ENCODE measurements around the gene JMJD6.
"Not testable (repeated sequence)": the region's sequence is repeated elsewhere in the genome, so short reads cannot be mapped to it uniquely, and the experiment has no call there.

The JMJD6 gene

DNA sequence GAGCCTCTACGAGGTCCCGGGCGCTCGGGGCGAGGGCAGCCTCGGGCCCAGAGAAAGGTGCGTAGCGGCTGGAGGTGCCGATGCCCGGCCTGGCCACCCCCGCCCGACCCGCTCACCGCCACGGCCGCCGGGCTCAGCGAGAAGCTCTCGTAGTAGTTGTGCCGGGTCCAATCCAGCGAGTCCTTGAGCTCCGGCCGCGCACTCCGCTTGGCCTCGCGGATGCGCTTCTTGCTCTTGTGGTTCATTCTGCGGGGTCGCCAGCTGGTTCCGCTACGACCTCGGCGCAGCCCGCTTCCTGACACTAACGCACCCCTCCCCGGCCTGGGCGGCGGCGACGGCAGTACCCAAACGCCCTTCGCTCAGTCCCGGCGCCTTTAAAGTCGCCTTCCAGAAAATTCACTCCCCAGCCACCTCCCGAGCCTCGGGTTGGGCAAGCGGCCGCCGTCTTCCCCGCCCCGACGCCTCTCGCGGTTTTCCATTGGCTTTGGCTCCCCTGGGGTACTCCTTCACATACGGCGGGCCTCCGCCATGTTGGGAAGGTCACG lies at the start of gene JMJD6:
Gene JMJD6, minus strand, starts transcription at position 376 of the 545 bp plus-strand sequence. Its CDS starts 131 bp downstream, at position 245.
- DNase-seq: peak; percentile 92 to 97

DNA sequence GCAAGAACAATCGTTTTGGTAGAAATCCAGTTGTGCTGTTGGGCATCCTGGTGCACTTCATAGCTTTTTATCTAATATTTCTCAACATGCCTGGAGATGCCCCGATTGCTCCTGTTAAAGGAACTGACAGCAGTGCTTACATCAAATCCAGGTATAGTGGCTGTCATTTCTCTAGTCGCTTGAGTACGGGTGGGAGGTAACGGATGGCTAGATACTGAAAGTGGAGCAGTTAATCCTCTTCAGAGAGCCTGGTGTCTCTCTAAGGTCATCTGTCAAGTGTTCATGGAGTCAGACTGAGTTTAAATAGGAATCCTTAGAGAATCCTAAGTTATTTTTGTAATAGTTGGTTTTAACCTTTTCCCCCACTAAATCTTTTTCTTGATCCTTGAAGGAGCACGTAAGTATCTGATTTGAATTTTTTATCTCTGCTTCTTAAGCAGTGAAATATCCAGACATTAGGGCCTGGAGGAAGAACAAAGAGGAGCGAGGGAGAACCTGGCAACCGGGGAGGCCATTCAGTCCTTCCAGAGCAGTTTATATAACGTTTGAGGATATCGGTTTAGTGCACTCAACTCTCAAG lies 48.7 kb upstream of the JMJD6 start:
- DNase-seq: no peak

DNA sequence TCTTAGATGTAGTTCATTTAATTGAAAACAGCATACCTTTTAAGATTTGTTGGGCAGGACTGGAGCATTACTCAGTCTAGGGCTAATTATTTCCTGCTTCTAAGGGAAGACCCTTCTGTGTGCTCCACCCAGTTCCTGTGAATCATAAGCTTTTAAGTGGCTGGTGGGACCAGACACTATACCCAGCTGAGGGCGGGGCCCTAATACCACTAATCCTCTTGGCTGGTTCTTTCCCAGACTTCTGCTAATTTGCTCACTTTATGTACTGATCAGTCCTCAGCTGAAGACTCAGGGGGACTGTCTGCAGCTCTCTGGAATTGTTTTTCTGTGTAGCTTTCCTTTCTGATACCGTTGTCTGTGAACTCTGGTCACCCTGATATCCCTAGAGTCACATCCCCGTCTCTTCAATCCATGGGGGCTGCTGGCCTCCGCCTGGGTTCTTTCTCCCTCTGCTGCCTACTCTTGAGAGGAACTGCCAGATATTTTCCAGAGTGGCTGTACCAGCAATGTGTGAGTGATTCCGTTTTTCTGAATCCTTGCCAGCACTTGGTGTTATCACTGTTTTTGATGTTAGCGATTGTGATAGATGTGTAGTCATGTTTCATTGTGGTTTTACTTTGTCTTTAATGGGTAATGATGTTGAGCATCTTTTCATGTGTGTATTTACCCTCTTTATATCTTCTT lies 46.6 kb upstream of the JMJD6 start:
- no peak for DNase-seq

DNA sequence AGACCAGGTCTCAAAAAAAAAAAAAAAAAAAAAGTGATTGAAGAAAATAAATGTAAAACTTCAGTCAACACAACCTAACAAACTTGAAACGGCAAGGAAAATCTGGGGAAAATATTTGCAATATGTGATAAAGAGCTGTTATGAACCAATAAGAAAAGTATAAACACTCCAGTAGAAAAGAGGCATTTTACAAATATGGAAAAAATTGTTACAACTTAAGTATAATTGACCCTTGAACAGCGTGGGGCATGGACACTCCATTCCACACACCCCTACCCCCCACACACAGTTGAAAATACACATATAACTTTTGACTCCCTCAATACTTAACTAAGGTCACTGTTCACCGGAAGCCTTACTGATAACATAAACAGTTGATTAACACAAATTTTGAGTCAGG lies 32.2 kb upstream of the JMJD6 start:
- no peak for DNase-seq

DNA sequence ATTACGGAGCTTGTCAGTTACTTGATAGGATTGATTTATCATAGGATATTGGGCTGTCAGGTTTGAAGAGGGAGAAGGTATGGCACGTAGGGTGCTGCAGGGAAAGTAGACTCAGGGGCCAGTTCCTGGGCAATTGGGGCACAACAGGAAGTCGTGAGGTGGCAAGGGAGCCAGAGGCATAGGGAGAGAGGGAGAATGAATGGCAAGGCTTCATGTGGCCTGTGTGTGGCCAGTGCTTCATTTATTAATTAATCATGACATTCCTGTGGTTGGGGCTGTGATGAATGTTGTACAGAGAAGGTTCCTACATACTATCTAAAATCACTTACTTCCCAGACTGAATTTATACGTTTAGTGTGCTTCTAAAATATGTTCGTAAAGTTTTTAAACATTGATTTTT lies 30.9 kb upstream of the JMJD6 start:
- DNase-seq: no peak

DNA sequence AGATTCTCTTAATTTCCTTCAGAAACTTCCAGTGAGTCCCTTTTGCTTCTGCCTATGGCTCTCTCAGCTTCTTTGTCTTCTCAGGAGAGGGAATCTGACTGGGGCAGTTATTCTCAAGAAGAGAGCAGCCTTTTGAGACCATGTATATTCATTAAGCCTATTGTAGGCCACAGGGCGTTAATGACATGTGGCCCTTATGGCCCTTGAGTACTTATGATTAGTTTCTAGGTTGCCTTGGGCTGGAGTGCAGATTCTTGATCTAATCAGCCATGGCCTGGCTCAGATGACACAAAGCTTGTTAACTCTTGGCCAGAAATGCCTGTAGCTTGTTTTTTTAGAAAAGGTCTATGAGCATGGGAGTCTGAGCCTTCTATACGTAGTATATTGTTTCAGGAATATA lies 28.9 kb upstream of the JMJD6 start:
- no peak for DNase-seq

DNA sequence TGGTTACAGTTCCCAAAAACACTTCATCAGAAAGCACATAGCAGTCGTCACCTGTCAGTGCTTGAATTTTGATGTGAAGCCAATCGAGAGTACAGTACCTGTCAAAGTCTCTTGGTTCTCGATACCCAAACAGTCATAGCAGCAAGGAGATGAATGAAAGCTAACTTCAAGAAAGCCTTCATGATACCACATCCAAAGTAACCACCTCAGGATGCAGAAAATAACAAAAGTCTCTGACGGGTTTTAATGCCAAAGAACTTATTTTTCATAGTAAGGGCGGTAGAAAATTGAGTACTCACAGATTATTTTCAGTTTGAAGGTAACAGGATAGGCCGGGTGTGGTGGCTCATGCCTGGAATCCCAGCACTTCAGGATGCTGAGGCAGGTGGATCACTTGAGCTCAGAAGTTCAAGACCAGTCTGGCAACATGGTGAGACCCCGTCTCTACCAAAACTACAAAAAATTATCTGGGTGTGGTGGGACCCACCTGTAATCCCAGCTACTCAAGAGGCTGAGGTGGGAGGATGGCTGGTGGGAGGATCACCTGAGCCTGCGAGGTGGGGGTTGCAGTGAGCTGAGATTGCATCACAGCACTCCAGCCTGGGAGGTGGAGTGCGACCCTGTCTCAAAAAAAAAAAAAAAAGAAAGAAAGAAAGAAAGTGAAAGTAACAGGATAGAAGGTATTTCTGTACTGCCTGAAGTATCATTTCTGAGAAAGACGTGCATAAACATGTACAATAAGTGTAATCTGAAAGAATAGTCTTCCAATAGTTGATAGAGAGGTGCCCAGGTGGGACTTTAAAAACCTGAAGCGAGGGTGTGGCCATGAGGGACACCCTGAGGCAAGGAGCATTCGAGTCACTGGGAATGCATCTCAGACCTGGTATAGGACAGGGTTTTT lies 26.9 kb upstream of the JMJD6 start:
- no peak for DNase-seq

DNA sequence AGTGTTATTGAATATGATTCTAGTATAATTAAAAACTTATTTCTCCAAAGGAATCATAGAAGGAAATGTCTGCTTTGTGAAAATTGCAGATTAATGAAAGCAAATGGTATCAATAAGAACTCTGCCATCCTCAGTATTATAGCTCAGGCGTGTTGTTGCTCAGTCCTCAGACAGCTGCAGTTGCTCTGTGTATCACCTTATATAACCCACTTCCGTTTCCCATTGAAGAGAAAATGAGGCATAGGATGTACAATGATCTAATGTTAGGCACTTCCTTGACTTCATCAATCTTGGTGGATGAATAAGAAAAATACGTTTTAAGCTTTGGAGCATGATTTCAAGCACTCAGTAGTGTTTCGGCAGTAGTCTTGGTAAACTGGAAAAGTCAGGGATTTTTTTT lies 25.6 kb upstream of the JMJD6 start:
- no peak for DNase-seq

DNA sequence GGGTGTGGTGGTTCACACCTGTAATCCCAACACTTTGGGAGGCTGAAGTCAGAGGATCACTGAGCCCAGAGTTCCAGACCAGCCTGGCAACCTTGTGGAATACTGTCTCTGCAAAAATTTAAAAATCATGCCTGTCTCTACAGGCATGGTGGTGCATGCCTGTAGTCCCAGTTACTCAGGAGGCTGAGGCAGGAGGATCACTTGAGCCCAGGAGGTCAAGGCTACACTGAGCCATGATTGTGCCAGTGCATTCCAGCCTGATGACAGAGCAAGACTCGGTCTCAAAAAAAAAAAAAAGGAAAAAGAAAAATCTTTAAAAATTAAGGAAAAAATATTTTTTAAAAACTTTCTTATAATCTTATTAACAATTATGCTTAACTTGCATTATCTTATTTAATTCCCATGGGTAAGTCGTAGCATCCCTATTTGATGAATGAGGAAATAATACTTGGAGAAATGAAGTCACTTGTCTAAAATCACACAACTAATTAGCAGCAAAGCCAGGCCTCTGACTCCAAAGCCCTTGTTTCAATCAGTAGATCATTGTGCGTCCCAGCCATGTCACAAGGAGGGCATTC lies 25.1 kb upstream of the JMJD6 start:
- DNase-seq: no peak

DNA sequence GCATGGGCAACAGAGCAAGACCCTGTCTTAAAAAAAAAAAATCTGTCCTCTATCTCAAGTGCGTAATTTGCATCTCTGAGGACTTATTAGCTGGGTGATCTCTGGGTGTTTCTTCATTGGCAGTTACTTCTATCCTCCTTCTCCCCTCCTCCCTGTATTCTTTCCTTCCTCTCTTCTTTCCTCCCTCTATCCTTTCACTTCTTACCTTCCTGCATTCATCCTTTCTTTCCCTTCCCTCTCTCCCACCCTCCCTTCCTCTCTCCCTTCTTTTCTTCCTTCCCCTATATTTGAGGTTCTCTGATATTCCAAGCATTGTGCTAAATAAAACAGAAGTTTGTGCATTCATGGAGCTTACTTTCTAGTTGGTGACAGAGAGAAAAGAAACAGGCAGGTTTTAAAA lies 22.3 kb upstream of the JMJD6 start:
- no peak for DNase-seq

DNA sequence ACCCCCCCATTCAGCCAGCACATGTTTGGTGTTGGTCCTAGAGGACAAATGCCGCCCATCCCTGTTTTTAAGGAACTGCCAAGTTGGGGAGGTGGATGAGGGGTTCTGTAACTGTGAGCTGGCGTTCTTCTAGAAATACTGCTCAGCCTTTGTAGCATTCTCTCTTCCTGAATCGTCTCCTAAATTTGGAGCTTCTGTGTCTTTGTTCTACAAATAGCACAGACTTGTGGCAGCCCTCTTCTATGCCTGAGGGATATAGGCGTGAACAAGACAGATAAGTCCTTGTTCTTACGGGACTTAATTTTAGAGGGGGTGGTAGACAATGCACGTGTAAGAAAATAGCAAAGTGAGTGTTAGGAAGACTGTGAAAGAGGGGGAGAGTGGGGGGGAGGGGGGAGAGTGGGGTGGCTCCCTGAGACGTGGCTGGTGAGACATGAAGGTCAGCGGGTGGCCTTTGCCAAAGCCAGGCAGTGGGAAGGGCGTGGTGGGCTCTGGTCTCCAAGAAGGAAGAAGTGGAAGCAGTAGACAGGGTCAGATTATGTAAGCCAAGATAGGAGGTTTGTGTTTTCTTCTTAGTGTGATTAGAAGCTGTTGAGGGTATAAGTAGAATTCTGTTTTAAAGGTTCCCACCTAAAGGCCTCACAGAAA lies 21.4 kb upstream of the JMJD6 start:
- DNase-seq: no peak

DNA sequence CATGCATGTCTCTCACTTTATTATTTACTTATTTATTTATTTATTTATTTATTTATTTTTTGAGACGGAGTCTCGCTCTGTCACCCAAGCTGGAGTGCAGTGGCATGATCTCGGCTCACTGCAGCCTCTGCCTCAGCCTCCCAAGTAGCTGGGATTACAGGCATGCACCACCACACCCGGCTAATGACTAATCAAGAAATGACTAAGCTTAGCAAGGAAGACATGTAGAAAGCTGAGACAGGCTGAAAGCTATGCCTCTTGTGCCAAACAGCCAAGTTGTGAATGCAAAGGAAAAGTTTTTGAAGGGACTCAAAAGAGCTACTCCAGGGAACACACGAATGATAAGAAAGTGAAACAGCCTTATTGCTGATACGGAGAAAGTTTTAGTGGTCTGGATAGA lies 19.4 kb upstream of the JMJD6 start:
- not testable (repeated sequence) for DNase-seq

DNA sequence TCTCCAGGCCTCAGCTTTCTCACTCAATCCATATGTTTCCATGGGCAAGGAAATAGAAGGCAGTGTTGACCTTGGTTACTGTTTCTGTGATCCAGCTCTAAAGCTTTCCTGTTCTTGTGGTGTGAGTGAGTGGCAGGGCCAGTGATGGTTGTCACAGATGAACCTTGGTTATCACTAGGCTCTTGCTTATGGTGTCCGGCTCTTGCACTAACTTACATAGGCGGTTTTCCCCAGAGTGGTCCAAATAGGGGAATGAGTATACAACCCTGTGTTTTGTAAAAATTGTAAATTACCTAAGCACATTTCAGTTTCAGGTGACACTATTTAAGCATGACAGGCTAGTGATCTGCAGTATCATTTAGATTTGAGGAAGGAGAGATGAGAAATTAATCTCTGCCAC lies 18.3 kb upstream of the JMJD6 start:
- DNase-seq: no peak

DNA sequence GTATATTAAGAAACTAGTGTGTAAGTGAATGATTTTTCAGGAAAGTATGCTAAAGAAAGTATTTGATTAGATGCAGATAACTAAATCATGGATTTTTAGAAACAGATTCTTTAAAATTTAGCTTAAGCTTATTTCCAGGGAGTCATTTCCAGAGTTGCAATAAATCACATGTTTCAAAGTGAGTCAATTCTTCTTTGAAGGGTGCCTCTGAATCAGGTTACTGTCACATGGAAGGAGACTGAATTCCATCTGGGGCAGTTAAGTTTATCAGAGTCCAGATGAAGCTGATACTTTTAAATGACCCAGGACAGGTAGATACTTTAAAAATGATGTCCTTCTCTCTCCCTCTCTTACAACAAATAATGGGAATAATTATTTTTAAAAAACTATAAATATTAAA lies 16.6 kb upstream of the JMJD6 start:
- no peak for DNase-seq

DNA sequence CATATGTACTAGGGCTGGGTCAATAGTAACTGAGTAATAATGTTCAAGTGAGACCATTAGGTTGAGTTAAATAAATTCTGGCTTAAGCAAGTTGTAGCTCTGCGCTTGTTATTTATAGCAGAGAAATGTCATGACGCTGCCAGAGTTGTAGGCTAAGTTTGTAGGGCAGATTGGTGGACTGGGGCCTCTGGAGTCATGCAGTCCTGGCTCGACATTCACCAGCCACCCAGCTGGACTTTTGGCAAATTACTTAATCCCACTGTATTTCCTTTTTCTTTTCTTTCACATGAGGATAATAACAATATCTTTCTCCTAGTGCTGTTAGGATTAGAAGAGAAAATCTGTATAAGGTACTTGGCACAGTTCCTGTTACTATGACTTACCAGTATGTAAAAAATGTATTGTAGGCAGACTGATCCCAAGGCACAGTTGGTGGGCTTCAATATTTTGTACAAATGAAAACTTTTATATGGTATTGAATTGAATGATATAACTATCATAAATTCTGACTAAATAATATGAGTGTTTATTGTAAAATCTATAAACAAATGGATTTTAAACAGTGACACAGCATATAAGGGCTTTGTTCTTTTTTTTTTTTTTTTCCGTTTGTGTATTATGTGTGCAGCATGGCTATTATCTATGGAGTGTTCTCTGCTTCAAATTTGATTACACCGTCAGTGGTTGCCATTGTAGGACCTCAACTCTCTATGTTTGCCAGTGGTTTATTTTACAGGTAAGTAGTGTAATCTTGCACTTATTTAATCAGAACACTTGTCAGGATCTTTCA lies 14.1 kb upstream of the JMJD6 start:
- DNase-seq: peak in 1 of 2 experiments; percentile 31

DNA sequence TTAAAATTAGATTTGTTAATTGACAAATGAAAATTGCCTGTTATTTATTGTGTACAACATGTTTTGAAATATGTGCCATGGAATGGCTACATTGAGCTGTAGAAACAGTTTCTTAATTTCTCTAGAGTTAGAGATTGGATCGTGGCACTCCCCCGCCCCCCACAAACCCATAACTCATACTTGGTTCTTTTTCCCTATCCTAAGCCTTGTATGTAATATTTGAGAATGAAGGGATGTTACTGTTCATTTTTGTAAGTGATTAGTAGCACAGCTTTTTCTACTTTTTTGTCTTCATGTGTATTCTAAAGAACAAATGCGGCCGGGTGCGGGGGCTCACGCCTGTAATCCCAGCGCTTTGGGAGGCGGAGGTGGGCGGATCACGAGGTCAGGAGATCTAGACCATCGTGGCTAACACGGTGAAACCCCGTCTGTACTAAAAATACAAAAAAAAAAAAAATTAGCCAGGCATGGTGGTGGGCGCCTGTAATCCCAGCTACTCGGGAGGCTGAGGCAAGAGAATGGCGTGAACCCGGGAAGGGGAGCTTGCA lies 13.2 kb upstream of the JMJD6 start:
- not testable (repeated sequence) for DNase-seq

DNA sequence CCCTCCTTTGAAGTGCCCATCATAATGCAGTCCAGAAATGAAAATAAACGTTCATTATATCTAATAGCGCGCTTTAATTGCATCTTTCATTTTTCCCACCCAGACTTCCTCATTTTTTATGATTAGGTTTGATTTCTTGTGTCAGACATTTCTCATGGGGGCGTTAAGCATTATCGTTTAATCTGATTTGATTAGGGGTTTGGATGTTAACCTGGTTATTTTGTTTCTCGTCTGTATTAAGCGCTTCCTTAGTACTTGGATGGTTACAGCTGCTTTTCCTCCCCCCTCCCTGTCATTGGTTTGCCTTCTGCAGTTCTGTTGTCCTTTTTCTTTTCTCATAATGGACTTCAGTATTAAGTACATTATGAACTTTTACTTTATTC lies 12.1 kb upstream of the JMJD6 start:
- DNase-seq: no peak

DNA sequence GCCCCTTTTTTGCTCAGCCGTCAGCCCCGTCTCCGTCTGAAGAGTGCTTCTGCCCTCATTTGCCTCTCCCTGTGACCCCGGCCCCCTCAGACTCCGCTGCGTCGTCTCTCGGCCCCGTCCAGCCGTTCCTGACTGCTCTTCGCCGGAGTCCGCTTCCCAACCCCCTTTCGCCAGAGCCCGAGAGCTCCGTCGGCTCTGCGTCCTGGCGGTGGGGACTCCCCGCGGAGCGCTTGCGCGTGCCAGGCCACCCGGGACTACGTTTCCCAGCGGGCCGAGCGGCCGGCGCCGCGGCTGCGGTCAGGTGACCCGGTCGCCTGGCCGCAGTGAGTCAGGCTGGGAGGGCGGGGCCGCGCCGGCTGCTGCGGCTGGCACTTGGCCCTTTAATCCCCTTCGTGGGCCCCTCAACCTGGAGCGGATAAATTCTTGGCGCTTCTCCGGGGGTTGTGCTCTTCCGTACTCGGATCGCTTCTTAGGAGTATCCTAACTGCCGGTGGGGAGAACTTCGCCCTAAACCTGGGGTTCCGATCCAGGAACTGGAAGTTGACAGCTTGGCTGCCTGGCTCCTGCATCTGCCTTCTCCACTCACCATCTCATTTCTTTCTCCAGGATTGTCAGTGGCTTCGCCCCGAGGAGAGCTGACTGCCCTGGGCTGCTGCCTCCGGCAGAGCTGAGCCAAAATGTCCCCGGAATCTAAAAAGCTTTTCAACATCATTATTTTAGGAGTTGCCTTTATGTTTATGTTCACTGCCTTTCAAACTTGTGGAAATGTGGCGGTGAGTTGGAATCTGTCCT lies 11.5 kb upstream of the JMJD6 start, which contains the start of gene MFSD11:
Gene MFSD11, plus strand, starts transcription at position 444 of the 792 bp plus-strand sequence. Its CDS starts 234 bp downstream, at position 678.
- DNase-seq: peak; percentile 98

DNA sequence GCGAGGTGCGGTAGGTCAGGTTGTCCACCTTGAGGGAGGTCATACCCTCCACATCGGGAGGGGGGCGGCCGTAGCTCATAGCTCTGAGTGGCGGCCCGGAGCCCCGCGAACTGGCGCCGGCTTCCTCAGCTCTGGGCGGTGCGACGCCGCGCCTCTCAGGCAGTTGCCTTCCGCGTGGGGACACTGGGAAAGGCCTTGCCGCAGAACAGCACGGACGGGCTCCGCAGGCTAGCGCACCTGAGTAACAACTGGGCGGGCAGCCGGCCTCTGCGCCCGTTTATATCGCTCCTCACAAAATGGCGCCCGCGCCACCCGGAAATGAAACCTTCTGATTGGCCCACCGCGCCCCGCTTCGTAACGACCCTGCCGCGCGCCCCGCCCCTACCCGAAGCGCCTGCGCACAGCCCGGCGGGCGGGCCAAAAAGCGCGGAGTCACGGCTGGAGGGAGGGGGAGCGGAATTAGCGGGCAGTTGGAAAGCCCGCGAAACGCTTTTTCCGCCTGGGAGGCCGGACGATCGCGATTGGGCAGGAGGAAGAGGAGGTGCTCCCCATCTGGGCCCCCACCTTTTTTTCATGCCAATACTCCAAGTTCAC lies 10.8 kb upstream of the JMJD6 start, which contains the start of gene SRSF2:
Gene SRSF2, minus strand, starts transcription at position 250 of the 594 bp plus-strand sequence. Its CDS starts 171 bp downstream, at position 79.
- peak; percentile 98 to 100 for DNase-seq
